GM23338 (cell line): ENCODE data around the gene ALPI. TPM values are rescaled to one million over a fixed set of nuclear protein-coding genes. Genes with fewer than 3 reads are reported as not detected.

ENCODE experiments used
- ATAC-seq: fragments of 200-7000 bp; cut with Tn5 transposase; 3 replicates; pipeline ENCODE4 v1.9.1; 2020
- DNase-seq: peaks from one replicate; pipeline ENCODE4 v3.0.0-alpha.2; 2015; ENCODE audit warnings: low spot score
- H2AFZ ChIP-seq: fragments of 200-600 bp; sonication (generic); 2 replicates; pipeline ENCODE4 v1.8.0; 2016; ENCODE audit warnings: antibody characterized with exemption, mild to moderate bottlenecking, moderate library complexity
- H3F3A ChIP-seq: fragments of 200-600 bp; sonication (generic); replicated peaks from 2 replicates; pipeline ENCODE4 v1.8.0; 2017; ENCODE audit warnings: antibody characterized with exemption, mixed run types, low read depth
- H3K27ac ChIP-seq: fragments of 200-600 bp; sonication (generic); 2 replicates; pipeline ENCODE4 v1.6.1; 2016; ENCODE audit warnings: low read depth
- H3K27me3 ChIP-seq: fragments of 200-600 bp; sonication (generic); 2 replicates; pipeline ENCODE4 v1.8.0; 2016; ENCODE audit warnings: mild to moderate bottlenecking, mixed run types, moderate library complexity; ENCODE audit not compliant: insufficient read depth
- H3K36me3 ChIP-seq: fragments of 200-600 bp; sonication (generic); 2 replicates; pipeline ENCODE4 v1.8.0; 2016; ENCODE audit warnings: mild to moderate bottlenecking; ENCODE audit not compliant: insufficient read depth
- H3K4me1 ChIP-seq: fragments of 200-600 bp; sonication (generic); 2 replicates; pipeline ENCODE4 v1.8.0; 2016; ENCODE audit warnings: mild to moderate bottlenecking, moderate library complexity; ENCODE audit not compliant: insufficient read depth
- H3K4me2 ChIP-seq: fragments of 200-600 bp; sonication (generic); 2 replicates; pipeline ENCODE4 v1.7.1; 2017; ENCODE audit warnings: mixed run types
- H3K4me3 ChIP-seq: fragments of 200-600 bp; sonication (generic); 2 replicates; pipeline ENCODE4 v1.6.1; 2016; ENCODE audit warnings: mixed run types
- H3K79me2 ChIP-seq: fragments of 200-600 bp; sonication (generic); replicated peaks from 2 replicates; pipeline ENCODE4 v1.8.0; 2017; ENCODE audit warnings: mild to moderate bottlenecking; ENCODE audit not compliant: insufficient read depth
- H3K9me2 ChIP-seq: fragments of 200-600 bp; sonication (generic); 2 replicates; pipeline ENCODE4 v1.8.0; 2017; ENCODE audit not compliant: insufficient read depth
- H4K20me1 ChIP-seq: fragments of 200-600 bp; sonication (generic); replicated peaks from 2 replicates; pipeline ENCODE4 v1.8.0; 2017; ENCODE audit warnings: mild to moderate bottlenecking; ENCODE audit not compliant: insufficient read depth
- H3K27ac Mint-ChIP-seq: 2 replicates; pipeline ENCODE4 v1.8.0; 2020; ENCODE audit warnings: inconsistent platforms, mild to moderate bottlenecking, moderate library complexity, mixed read lengths
- H3K27me3 Mint-ChIP-seq: 3 replicates; pipeline ENCODE4 v1.8.0; 2022; ENCODE audit warnings: low read depth, mild to moderate bottlenecking, moderate library complexity, mixed read lengths, inconsistent platforms; ENCODE audit not compliant: insufficient read depth, poor library complexity
- H3K36me3 Mint-ChIP-seq: 3 replicates; pipeline ENCODE4 v1.8.0; 2021; ENCODE audit warnings: low read depth, mild to moderate bottlenecking, inconsistent platforms, moderate library complexity, mixed read lengths
- H3K4me1 Mint-ChIP-seq: 3 replicates; pipeline ENCODE4 v1.8.0; 2020; ENCODE audit warnings: mild to moderate bottlenecking, inconsistent platforms, mixed read lengths
- H3K4me3 Mint-ChIP-seq: 3 replicates; pipeline ENCODE4 v1.8.0; 2021; ENCODE audit warnings: moderate library complexity, mild to moderate bottlenecking, inconsistent platforms, mixed read lengths
- H3K9me3 Mint-ChIP-seq: 3 replicates; pipeline ENCODE4 v1.8.0; 2020; ENCODE audit warnings: moderate library complexity, mild to moderate bottlenecking, inconsistent platforms, mixed read lengths
- CREB1 ChIP-seq: fragments of 250-450 bp; sonication (Bioruptor Pico); IDR thresholded peaks from 2 replicates; pipeline ENCODE4 v1.5.0; 2020; ENCODE audit warnings: low read depth, mild to moderate bottlenecking, moderate library complexity
- CTCF ChIP-seq, 2 experiments: fragments of 200-600 bp in 1 of 2; sonication (generic) in 1 of 2; conservative IDR thresholded peaks; 2 replicates each; pipeline versions ENCODE4 v1.5.1 to v1.6.1; 2016 to 2017; ENCODE audit warnings: antibody characterized with exemption in 2 of 2, low read depth in 2 of 2, mild to moderate bottlenecking in 2 of 2, moderate library complexity in 1 of 2
- ETS1 ChIP-seq: IDR thresholded peaks from 2 replicates; pipeline ENCODE4 v1.6.1; 2016; ENCODE audit warnings: antibody characterized with exemption
- EZH2 ChIP-seq: fragments of 200-600 bp; sonication (generic); IDR thresholded peaks from one replicate; pipeline ENCODE4 v1.8.0; 2017; ENCODE audit warnings: antibody characterized with exemption, mild to moderate bottlenecking, low read depth; ENCODE audit not compliant: unreplicated experiment
- JUNB ChIP-seq: IDR thresholded peaks from one replicate; pipeline ENCODE4 v1.6.1; 2016; ENCODE audit warnings: antibody characterized with exemption; ENCODE audit not compliant: unreplicated experiment
- NANOG ChIP-seq: IDR thresholded peaks from 2 replicates; pipeline ENCODE4 v1.6.1; 2016; ENCODE audit warnings: antibody characterized with exemption, borderline replicate concordance
- STAT1 ChIP-seq: IDR thresholded peaks from one replicate; pipeline ENCODE4 v1.6.1; 2016; ENCODE audit warnings: antibody characterized with exemption; ENCODE audit not compliant: unreplicated experiment
- ZNF114 ChIP-seq: fragments of 250-450 bp; sonication (Bioruptor Pico); IDR thresholded peaks from 2 replicates; pipeline ENCODE4 v1.5.0; 2020; ENCODE audit warnings: mild to moderate bottlenecking, moderate library complexity
- ZNF331 ChIP-seq: fragments of 250-450 bp; sonication (Bioruptor Pico); IDR thresholded peaks from 2 replicates; pipeline ENCODE4 v1.5.0; 2020; ENCODE audit warnings: low read depth, mild to moderate bottlenecking, moderate library complexity
- ZNF462 ChIP-seq: fragments of 250-450 bp; sonication (Bioruptor Pico); IDR thresholded peaks from 2 replicates; pipeline ENCODE4 v1.5.0; 2020; ENCODE audit warnings: mild to moderate bottlenecking, moderate library complexity
- polyA plus RNA-seq: library from polyadenylated mRNA; unstranded; fragments of >200 nt; fragmentation: Nextera tagmentation; extraction: Ambion mirVana; gene quantifications from 2 replicates; pipeline ENCODE4 v1.2.1, GENCODE V29; 2016
- total RNA-seq: library from RNA; depleted of rRNA; stranded (reverse); fragments of >200 nt; shearing (Covaris generic); gene quantifications from 2 replicates; pipeline ENCODE4 v1.2.3, GENCODE V29; 2014

ALPI gene
- total and polyA plus RNA-seq, 2 experiments from 2014 or later: not detected

- no peaks in the 10 kb centered on the region for H4K20me1 ChIP-seq
- no peak overlapping the region for H3K4me3 Mint-ChIP-seq
- H3K4me3 ChIP-seq: no peak overlapping the region
- H3K27ac ChIP-seq: no peak overlapping the region
- DNase-seq: no peak
- H3K27ac Mint-ChIP-seq: no peak overlapping the region
- no peaks in the 10 kb centered on the region for H3K9me2 ChIP-seq
- H3K4me1 Mint-ChIP-seq: no peaks in the 10 kb centered on the region; the same call in 2 of the 3 replicates
- no peaks in the 10 kb centered on the region for H3K36me3 ChIP-seq
- no peaks in the 10 kb centered on the region for H3K79me2 ChIP-seq
- H2AFZ ChIP-seq: no peak overlapping the region
- no peaks in the 10 kb centered on the region for H3K4me1 ChIP-seq
- no peaks in the 10 kb centered on the region for H3K36me3 Mint-ChIP-seq
- H3K4me2 ChIP-seq: no peak overlapping the region
- H3K9me3 Mint-ChIP-seq: no peaks in the 10 kb centered on the region
- TF ChIP-seq ZNF114 (CRISPR knock-in tag) (no peak), EZH2 (no peak), CTCF (conservative IDR thresholded peaks at IDR 0.05; ENCODE audit: low read depth in 2 of 2) (no peak), ZNF462 (CRISPR knock-in tag) (no peak), STAT1 (no peak), NANOG (no peak), JUNB (no peak), ZNF331 (CRISPR knock-in tag) (no peak), ETS1 (no peak), CREB1 (no peak)
- H3K27me3 Mint-ChIP-seq: peaks cover 13% of the 10 kb centered on the region
- no peaks in the 10 kb centered on the region for H3F3A ChIP-seq
- no peaks in the 10 kb centered on the region for H3K27me3 ChIP-seq
- ATAC-seq: no peak
Measured at GRCh38 chr2:232454630-232455029, 1.3 kb upstream of the ALPI start.
